K562 (cell line): Measurements from ENCODE around the gene WDR47. TPM values are rescaled to one million over a fixed set of nuclear protein-coding genes. Genes with fewer than 3 reads are reported as not detected.

Experiments used
- BRF1 ChIP-seq: IDR thresholded peaks from 3 replicates; pipeline ENCODE4 v1.6.1; 2011; ENCODE audit warnings: borderline replicate concordance, mild to moderate bottlenecking; ENCODE audit not compliant: insufficient read length; ENCODE audit errors: extremely low read depth
- CBFB ChIP-seq: sonication (generic); formaldehyde crosslinking; IDR thresholded peaks from 2 replicates; pipeline ENCODE4 v1.4.0; 2020; ENCODE audit warnings: mild to moderate bottlenecking, missing genetic modification reagents
- HBP1 ChIP-seq: fragments of 450-650 bp; formaldehyde crosslinking; IDR thresholded peaks from 2 replicates; pipeline ENCODE4 v1.4.0; 2022; ENCODE audit warnings: missing genetic modification characterization
- HDAC6 ChIP-seq: IDR thresholded peaks from 2 replicates; pipeline ENCODE4 v1.6.1; 2012; ENCODE audit warnings: low read depth, mild to moderate bottlenecking, control low read depth, inconsistent platforms, low read length, moderate library complexity
- HIVEP1 ChIP-seq: fragments of 250-450 bp; sonication (Bioruptor Pico); IDR thresholded peaks from 2 replicates; pipeline ENCODE4 v1.4.0; 2020; ENCODE audit warnings: mild to moderate bottlenecking
- MCM2 ChIP-seq: fragments of 450-650 bp; IDR thresholded peaks from 2 replicates; pipeline ENCODE4 v1.6.1; 2017; ENCODE audit warnings: low read depth, mild to moderate bottlenecking
- MYNN ChIP-seq, 2 experiments: sonication (generic); formaldehyde crosslinking in 1 of 2; IDR thresholded peaks; 2 replicates each; pipeline versions ENCODE4 v1.5.0 to v1.6.1; 2016 to 2020; ENCODE audit warnings: antibody characterized with exemption in 1 of 2, missing genetic modification reagents in 1 of 2
- NCOR1 ChIP-seq: fragments of 450-650 bp; IDR thresholded peaks from 2 replicates; pipeline ENCODE4 v1.6.1; 2016; ENCODE audit warnings: mild to moderate bottlenecking, moderate library complexity
- NFIC ChIP-seq: fragments of 450-650 bp; IDR thresholded peaks from 2 replicates; pipeline ENCODE4 v1.6.1; 2017; ENCODE audit warnings: mild to moderate bottlenecking, inconsistent platforms
- POLR2AphosphoS5 ChIP-seq: IDR thresholded peaks from 2 replicates; pipeline ENCODE4 v1.6.1; 2011; ENCODE audit warnings: mild to moderate bottlenecking, low read depth, low read length, moderate library complexity; ENCODE audit not compliant: control insufficient read depth, insufficient read depth
- RBM22 ChIP-seq: fragments of 200-400 bp; formaldehyde crosslinking; IDR thresholded peaks from 2 replicates; pipeline ENCODE4 v1.6.1; 2018; ENCODE audit warnings: low read length, low read depth; ENCODE audit not compliant: poor library complexity, severe bottlenecking
- SMARCB1 ChIP-seq: IDR thresholded peaks from 2 replicates; pipeline ENCODE4 v1.6.1; 2011; ENCODE audit warnings: improper control_type of control experiment, low read depth; ENCODE audit not compliant: insufficient read length
- SP2 ChIP-seq: IDR thresholded peaks from 2 replicates; pipeline ENCODE4 v1.6.1; 2011; ENCODE audit warnings: mild to moderate bottlenecking, low read depth, low read length, moderate library complexity; ENCODE audit not compliant: poor library complexity, severe bottlenecking; ENCODE audit errors: extremely low read depth
- U2AF1 ChIP-seq: fragments of 200-400 bp; formaldehyde crosslinking; optimal IDR thresholded peaks from 2 replicates; pipeline ENCODE3; 2017; ENCODE audit warnings: mild to moderate bottlenecking, low read depth, low read length, moderate library complexity
- ZBED1 ChIP-seq: IDR thresholded peaks from 2 replicates; pipeline ENCODE4 v1.6.1; 2014
- ZNF217 ChIP-seq: sonication (generic); formaldehyde crosslinking; IDR thresholded peaks from 2 replicates; pipeline ENCODE4 v1.8.0; 2022; ENCODE audit warnings: mild to moderate bottlenecking, missing genetic modification reagents
- ZNF583 ChIP-seq: fragments of 250-450 bp; sonication (Bioruptor Pico); IDR thresholded peaks from 2 replicates; pipeline ENCODE4 v1.4.0; 2020
- ZNF695 ChIP-seq: fragments of 450-650 bp; formaldehyde crosslinking; IDR thresholded peaks from 2 replicates; pipeline ENCODE4 v1.4.0; 2020; ENCODE audit warnings: mild to moderate bottlenecking, moderate library complexity
- polyA plus RNA-seq, 8 experiments: library from polyadenylated mRNA; depleted of rRNA in 4 of 8; stranded (reverse) in 5 of 8; unstranded in 3 of 8; fragments of >200 nt; fragmentation: Nextera tagmentation in 2 of 8; fragmentation: Illumina TruSeq in 1 of 8; extraction: Ambion mirVana in 2 of 8; extraction: Trizol in 1 of 8; gene quantifications; 2 replicates each; pipeline versions ENCODE4 v1.2.1 to v1.2.3, GENCODE V29; 2011 to 2014; ENCODE audit warnings: inconsistent platforms in 1 of 8, missing spikeins in 1 of 8
- total RNA-seq, 7 experiments: library from RNA; depleted of rRNA in 6 of 7; stranded (reverse); fragments of >200 nt in 6 of 7; fragmentation: Illumina TruSeq in 2 of 7; extraction: Trizol in 2 of 7; gene quantifications; 2 replicates each; pipeline versions ENCODE4 v1.2.1 to v1.2.3, GENCODE V29; 2011 to 2021; ENCODE audit warnings: low replicate concordance in 1 of 7
- TF ChIP-seq, protein P1 (sequence below): fragments of 250-450 bp; sonication (Bioruptor Pico); IDR thresholded peaks from 2 replicates; pipeline ENCODE4 v1.8.0; 2021; ENCODE audit warnings: mild to moderate bottlenecking, moderate library complexity
- TF ChIP-seq, protein P2 (sequence below): fragments of 250-450 bp; sonication (Bioruptor Pico); IDR thresholded peaks from 2 replicates; pipeline ENCODE4 v1.8.0; 2022; ENCODE audit warnings: inconsistent platforms
- TF ChIP-seq, protein P3 (sequence below): sonication (generic); formaldehyde crosslinking; IDR thresholded peaks from 2 replicates; pipeline ENCODE4 v1.8.0; 2022; ENCODE audit warnings: missing genetic modification reagents, mild to moderate bottlenecking, borderline replicate concordance

Gene WDR47
- total and polyA plus RNA-seq, 9 of the 15 experiments (the other 6 are each of a cell fraction or from before 2014, with no cell fraction given), result 1.3 to 10.1 (median 4.9) TPM

- no peak for TF ChIP-seq HBP1 (CRISPR knock-in tag)
- no peak for TF ChIP-seq HDAC6
- TF ChIP-seq, protein P1, sequence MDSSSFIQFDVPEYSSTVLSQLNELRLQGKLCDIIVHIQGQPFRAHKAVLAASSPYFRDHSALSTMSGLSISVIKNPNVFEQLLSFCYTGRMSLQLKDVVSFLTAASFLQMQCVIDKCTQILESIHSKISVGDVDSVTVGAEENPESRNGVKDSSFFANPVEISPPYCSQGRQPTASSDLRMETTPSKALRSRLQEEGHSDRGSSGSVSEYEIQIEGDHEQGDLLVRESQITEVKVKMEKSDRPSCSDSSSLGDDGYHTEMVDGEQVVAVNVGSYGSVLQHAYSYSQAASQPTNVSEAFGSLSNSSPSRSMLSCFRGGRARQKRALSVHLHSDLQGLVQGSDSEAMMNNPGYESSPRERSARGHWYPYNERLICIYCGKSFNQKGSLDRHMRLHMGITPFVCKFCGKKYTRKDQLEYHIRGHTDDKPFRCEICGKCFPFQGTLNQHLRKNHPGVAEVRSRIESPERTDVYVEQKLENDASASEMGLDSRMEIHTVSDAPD (CRISPR knock-in tag), result no peak
- 0 out of 2 replicates have a peak, but pooled peaks have one; percentile 47 for TF ChIP-seq MYNN (IDR thresholded peaks at IDR 0.05)
- TF ChIP-seq MYNN (CRISPR knock-in tag; IDR thresholded peaks at IDR 0.05), result no peak
- TF ChIP-seq, protein P2, sequence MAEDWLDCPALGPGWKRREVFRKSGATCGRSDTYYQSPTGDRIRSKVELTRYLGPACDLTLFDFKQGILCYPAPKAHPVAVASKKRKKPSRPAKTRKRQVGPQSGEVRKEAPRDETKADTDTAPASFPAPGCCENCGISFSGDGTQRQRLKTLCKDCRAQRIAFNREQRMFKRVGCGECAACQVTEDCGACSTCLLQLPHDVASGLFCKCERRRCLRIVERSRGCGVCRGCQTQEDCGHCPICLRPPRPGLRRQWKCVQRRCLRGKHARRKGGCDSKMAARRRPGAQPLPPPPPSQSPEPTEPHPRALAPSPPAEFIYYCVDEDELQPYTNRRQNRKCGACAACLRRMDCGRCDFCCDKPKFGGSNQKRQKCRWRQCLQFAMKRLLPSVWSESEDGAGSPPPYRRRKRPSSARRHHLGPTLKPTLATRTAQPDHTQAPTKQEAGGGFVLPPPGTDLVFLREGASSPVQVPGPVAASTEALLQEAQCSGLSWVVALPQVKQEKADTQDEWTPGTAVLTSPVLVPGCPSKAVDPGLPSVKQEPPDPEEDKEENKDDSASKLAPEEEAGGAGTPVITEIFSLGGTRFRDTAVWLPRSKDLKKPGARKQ, result no peak
- TF ChIP-seq MCM2, result no peak
- TF ChIP-seq POLR2AphosphoS5, result peak; percentile 96
- no peak for TF ChIP-seq ZNF217 (CRISPR knock-in tag)
- no peak for TF ChIP-seq U2AF1
- no peak for TF ChIP-seq NCOR1
- no peak for TF ChIP-seq HIVEP1
- TF ChIP-seq SMARCB1, result no peak
- TF ChIP-seq SP2, result no peak
- TF ChIP-seq, protein P3, sequence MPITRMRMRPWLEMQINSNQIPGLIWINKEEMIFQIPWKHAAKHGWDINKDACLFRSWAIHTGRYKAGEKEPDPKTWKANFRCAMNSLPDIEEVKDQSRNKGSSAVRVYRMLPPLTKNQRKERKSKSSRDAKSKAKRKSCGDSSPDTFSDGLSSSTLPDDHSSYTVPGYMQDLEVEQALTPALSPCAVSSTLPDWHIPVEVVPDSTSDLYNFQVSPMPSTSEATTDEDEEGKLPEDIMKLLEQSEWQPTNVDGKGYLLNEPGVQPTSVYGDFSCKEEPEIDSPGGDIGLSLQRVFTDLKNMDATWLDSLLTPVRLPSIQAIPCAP (CRISPR knock-in tag), result no peak
- TF ChIP-seq ZBED1, result peak; percentile 86; the same call in 1 of the 2 replicates
- no peak for TF ChIP-seq RBM22
- TF ChIP-seq ZNF583 (CRISPR knock-in tag), result no peak
- no peak for TF ChIP-seq ZNF695 (CRISPR knock-in tag)
- no peak for TF ChIP-seq CBFB (CRISPR knock-in tag)
- peak; percentile 40; the same call in 1 of the 2 replicates for TF ChIP-seq NFIC
- TF ChIP-seq BRF1, result no peak
Measured at GRCh38 chr1:109075531-109076490, 33.9 kb upstream of the WDR47 start, which contains the start of gene TAF13 (continued).
